ENCODE data around the gene SLC43A3.

Gene SLC43A3

GRCh38 chr11:57426929-57427726 is at the start of gene SLC43A3:
Gene SLC43A3 (minus strand): TSS chr11:57427121. CDS start chr11:57426172, 949 bp downstream.
- no peak for TF ChIP-seq ZNF274 (IDR thresholded peaks at IDR 0.05; ENCODE audit: low read depth, low read length)
- peak within 1 kb of the TSS; percentile 80 for H3K4me3 ChIP-seq (ENCODE audit: low read length)

- peak overlapping the region; percentile 12; the same call in 1 of the 2 replicates for H3K4me3 ChIP-seq (ENCODE audit: low read length)
- no peak for TF ChIP-seq ZNF274 (IDR thresholded peaks at IDR 0.05; ENCODE audit: low read depth, low read length)
These were observed 49.3 kb upstream of the SLC43A3 start for GRCh38 chr11:57476047-57476756.

- no peak overlapping the region for H3K4me3 ChIP-seq (ENCODE audit: low read length)
- no peak for TF ChIP-seq ZNF274 (IDR thresholded peaks at IDR 0.05; ENCODE audit: low read depth, low read length)
These were observed 48.7 kb upstream of the SLC43A3 start for GRCh38 chr11:57475671-57476046.

DNA sequence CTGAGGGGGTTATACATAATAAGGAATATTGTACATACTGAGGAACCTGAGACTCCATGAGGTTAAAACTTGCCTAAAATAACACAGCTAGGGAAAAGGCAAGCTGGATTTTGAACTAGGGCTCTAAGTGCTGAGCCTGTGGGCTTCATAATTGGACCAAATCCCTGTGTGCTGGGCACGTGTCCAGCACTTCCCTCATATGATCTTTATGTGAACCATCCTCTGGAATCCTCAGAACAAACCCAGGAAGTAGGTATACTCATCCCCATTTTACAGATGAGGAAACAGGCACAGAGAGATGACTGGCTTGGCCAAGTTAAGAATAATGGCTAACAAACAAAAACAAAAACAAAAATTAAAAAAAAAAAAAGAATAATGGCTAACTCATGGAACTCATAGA is 48.3 kb upstream of the SLC43A3 start:
- no peak for TF ChIP-seq ZNF274 (IDR thresholded peaks at IDR 0.05; ENCODE audit: low read depth, low read length)
- no peak overlapping the region for H3K4me3 ChIP-seq (ENCODE audit: low read length)

DNA sequence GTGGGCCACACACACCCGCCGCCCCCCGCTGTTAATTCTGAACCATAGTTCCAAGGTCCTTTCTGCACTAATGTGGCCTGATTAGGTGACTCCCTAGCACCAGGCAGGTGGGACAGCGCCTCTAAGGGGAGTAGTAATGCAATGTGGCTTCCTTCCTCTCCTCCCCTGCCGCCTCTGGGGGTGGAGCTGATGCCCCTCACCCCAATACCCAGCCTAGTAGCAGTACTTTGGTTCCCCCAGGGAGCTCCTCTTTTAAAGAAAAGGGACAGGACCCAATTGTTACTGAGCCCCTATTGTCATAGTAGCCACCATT is 47.8 kb upstream of the SLC43A3 start:
- no peak for TF ChIP-seq ZNF274 (IDR thresholded peaks at IDR 0.05; ENCODE audit: low read depth, low read length)
- H3K4me3 ChIP-seq (ENCODE audit: low read length), result no peak overlapping the region

DNA sequence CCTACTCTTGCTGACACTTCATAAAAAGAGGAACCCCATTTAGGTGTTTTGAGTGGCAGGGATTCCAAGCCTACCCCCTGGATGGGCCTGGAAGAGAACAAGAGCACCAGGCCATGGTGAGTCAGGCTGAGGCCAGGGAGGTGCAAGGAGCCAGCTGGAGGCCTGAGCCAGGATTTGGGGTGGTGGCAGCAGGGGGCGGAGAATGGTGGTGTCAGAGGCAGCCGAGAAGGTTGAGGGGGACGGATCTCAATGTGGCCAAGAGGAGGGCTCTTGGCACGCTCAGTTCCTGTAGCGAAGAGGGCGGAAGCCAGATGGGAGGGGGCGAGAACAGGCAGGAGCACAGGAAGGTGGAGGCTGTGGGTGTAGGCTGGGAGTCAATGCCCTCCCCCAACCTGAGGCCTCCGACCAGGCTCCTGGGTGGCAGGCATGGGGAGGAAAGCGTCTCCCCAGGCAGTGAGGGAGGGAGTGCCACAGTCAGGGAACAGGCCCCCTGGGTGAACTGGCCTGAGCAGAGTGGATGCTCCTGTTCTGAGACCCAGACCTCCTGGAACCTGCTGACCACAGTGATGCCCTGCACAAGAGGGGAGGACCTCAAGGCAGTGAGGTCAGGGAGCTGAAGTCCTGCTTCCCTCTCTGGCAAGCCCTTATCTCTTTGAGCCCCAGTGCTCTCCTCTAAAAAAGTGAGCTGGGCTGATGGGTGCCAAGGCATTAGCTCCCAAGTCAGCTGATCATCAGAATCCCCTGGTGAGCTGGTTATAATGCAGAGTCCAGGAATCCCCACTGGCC is 47.3 kb upstream of the SLC43A3 start:
- no peak overlapping the region for H3K4me3 ChIP-seq (ENCODE audit: low read length)

DNA sequence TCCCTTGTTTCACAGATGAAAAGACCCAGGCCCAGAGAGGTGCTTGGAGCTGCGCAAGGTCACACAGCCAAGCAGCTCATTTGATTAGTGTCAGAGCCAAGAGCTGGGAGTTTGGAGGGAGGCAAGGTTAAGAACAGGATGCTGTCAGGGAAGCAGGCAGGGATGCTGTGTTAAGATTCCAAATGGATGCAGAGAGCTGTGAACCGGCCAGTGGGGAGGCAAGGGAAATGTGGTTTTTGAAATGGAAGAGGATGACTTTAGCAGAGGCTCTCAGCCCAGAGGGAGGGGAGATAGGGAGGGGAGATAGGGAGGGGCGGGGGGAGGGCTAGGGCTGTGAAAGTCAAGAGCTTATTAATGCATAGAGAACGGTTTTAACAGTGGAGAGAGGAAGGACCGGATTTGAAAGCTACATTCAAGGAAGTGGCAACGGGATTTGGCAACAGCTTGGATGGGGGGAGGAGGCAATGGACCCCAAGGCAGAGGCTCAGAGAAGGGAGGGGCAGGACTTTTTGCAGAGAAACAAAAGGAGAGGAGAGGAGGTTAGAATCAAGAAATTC is 46.4 kb upstream of the SLC43A3 start:
- TF ChIP-seq ZNF274 (IDR thresholded peaks at IDR 0.05; ENCODE audit: low read depth, low read length), result no peak

More for the DNA sequence above, 47.3 kb upstream of the SLC43A3 start:
- TF ChIP-seq ZNF274 (IDR thresholded peaks at IDR 0.05; ENCODE audit: low read depth, low read length), result no peak

GRCh38 chr11:57471496-57471895 is 44.6 kb upstream of the SLC43A3 start:
- TF ChIP-seq ZNF274 (IDR thresholded peaks at IDR 0.05; ENCODE audit: low read depth, low read length), result no peak
- no peak overlapping the region for H3K4me3 ChIP-seq (ENCODE audit: low read length)

More for the DNA sequence above, 46.4 kb upstream of the SLC43A3 start:
- no peak overlapping the region for H3K4me3 ChIP-seq (ENCODE audit: low read length)

DNA sequence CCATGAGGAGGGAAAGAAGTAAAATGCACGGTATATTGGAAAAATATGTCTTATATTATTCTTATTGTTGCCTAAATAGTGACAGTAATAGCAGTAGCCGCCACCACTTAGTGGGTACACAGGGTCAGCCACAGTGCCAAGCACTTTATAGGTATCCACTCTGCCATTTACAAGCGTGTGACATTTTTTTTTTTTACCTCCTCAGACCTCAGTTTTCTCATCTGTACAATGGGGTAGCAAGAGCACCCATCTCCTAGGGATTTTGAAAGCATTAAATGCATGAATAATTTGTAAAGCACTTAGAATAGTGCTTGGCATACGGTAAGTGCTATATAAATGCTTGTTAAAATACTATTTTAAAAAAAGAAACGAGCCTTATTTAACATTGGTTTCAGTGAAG is 42.3 kb upstream of the SLC43A3 start:
- TF ChIP-seq ZNF274 (IDR thresholded peaks at IDR 0.05; ENCODE audit: low read depth, low read length), result no peak
- no peak overlapping the region for H3K4me3 ChIP-seq (ENCODE audit: low read length)

DNA sequence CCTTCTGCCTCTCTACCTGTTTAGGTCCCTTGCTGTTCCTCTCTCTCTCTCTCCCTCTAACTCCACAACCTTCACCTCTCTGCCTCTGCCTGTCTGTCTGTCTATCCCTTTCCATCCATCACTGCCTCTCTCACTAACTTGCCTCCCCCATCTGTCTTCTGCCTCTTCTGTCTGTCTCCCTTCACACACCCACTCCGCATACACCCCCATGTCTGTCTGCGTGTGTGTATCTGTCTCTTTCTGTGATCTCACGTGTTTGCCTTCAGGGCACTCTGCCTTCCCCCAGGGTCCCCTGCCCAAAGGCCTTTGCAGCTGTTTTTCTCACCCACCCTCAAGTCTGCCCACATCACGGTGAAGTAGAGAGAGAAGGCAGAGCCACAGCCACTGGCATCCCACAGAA is 41.4 kb upstream of the SLC43A3 start:
- no peak overlapping the region for H3K4me3 ChIP-seq (ENCODE audit: low read length)
- TF ChIP-seq ZNF274 (IDR thresholded peaks at IDR 0.05; ENCODE audit: low read depth, low read length), result no peak

- H3K4me3 ChIP-seq (ENCODE audit: low read length), result no peak overlapping the region
- TF ChIP-seq ZNF274 (IDR thresholded peaks at IDR 0.05; ENCODE audit: low read depth, low read length), result no peak
These were observed 40.7 kb upstream of the SLC43A3 start for GRCh38 chr11:57467508-57468157.

DNA sequence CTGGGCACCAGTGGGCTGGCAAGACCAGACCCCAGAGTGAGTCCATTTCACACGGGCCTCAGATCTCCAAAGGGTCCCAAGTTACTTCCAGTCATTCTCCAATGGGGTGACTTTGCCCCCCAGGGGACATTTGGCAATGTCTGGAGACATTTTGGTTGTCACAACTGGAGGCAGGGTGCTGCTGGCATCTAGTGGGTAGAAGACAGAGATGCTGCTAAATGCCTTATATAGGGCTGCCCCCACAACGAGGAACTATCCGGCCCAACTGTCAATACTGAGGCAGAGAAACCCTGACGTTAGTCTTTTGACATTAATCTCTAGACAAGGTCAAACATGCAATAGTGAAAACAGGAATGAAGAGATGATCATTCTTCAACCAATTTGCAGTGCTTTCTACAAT is 39.8 kb upstream of the SLC43A3 start:
- H3K4me3 ChIP-seq (ENCODE audit: low read length), result no peak overlapping the region
- TF ChIP-seq ZNF274 (IDR thresholded peaks at IDR 0.05; ENCODE audit: low read depth, low read length), result no peak

- H3K4me3 ChIP-seq (ENCODE audit: low read length), result no peak overlapping the region
- no peak for TF ChIP-seq ZNF274 (IDR thresholded peaks at IDR 0.05; ENCODE audit: low read depth, low read length)
These were observed 37.7 kb upstream of the SLC43A3 start for GRCh38 chr11:57464539-57465181.

All from GM08714 (cell line).